Measurements from ENCODE around the gene ACKR3.

DNA sequence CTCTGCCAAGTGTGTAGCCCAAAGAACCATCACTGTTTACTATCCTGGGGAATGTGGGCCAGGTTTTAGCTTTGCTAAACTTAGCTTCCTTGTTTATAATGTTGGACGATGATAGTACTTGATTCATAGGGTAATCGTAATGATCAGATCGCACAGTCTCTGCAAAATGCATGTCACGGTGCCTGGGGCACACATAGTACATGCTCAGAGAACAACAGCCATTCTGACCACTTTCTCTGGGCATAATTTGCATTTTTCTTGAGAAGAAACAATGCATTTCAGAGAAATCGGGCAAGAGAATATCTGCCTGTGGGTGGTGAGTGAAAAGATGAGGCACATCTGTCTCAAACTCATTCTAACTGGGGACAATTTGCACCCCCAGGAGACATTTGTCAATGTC, 16.3 kb downstream of the ACKR3 start:
- no peak for TF ChIP-seq POLR2A (IDR thresholded peaks at IDR 0.05; ENCODE audit: low read depth, low read length)
- no peak for TF ChIP-seq TAF1 (IDR thresholded peaks at IDR 0.05; ENCODE audit: borderline replicate concordance, low read depth, low read length)
